Neural crest cell (in vitro differentiated cells): ENCODE data around the gene PTRH2. TPM values are rescaled to one million over a fixed set of nuclear protein-coding genes. Genes with fewer than 3 reads are reported as not detected.

Source experiments
- DNase-seq: peaks from one replicate; pipeline ENCODE4 v3.0.0; 2021; ENCODE audit warnings: low read depth, mixed read lengths, low spot score
- H3K27ac Mint-ChIP-seq: one replicate; pipeline ENCODE4 v1.8.0; 2021; ENCODE audit warnings: mild to moderate bottlenecking, mixed read lengths; ENCODE audit not compliant: unreplicated experiment
- H3K27me3 Mint-ChIP-seq: 2 replicates; pipeline ENCODE4 v1.8.0; 2021; ENCODE audit warnings: low read depth, mild to moderate bottlenecking, mixed read lengths
- H3K36me3 Mint-ChIP-seq: 2 replicates; pipeline ENCODE4 v1.8.0; 2021; ENCODE audit warnings: low read depth, mild to moderate bottlenecking, mixed read lengths
- H3K4me1 Mint-ChIP-seq: 2 replicates; pipeline ENCODE4 v1.8.0; 2021; ENCODE audit warnings: mixed read lengths
- H3K4me3 Mint-ChIP-seq: one replicate; pipeline ENCODE4 v1.8.0; 2021; ENCODE audit warnings: mild to moderate bottlenecking, mixed read lengths
- H3K9me3 Mint-ChIP-seq: 2 replicates; pipeline ENCODE4 v1.8.0; 2021; ENCODE audit warnings: mixed read lengths
- total RNA-seq: library from RNA; stranded (reverse); gene quantifications from 2 replicates; pipeline ENCODE4 v1.2.1, GENCODE V29; 2021
- TF ChIP-seq, protein P1 (sequence below): fragments of 200-600 bp; sonication (generic); conservative IDR thresholded peaks from 2 replicates; pipeline ENCODE4 v1.5.0; 2021; ENCODE audit warnings: antibody characterized with exemption, mild to moderate bottlenecking

The PTRH2 gene
- total RNA-seq, 1 donor from 2014 or later, result 25.9 TPM

DNA sequence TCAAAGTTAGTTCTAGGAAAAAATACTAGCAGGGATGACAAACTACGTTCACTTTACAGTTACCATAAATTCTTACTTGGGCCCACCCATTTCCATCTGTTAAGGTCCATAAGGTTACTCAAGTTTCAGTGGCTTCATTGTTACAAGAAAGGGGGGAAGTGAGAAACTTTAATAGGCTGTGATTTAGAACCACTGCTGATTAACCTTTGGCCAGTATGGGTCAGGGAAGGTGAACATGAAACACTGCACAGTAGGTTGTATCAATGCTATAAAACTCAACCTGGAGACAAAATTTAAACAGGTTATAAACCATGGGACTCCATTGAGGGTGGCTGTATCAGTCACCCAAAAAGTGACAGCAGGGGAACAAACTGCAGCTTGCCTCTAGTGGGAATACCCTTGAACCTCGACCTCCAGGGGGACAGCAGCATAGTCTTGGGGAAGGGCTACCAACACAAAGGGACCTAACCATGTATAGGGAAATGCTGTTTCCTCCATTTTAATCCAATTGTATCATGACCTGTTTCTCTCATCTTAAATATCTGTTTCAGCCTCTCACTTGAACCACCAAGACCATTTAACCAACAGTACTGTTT is 10.4 kb downstream of the PTRH2 start:
- Mint-ChIP-seq H3K27ac (no peak overlapping the region), H3K27me3 (no peaks in the 10 kb centered on the region), H3K4me3 (no peak overlapping the region), H3K36me3 (peaks cover 23% of the 10 kb centered on the region), H3K4me1 (peaks cover 10% of the 10 kb centered on the region), H3K9me3 (no peaks in the 10 kb centered on the region)
- DNase-seq, result no peak
- TF ChIP-seq, protein P1, sequence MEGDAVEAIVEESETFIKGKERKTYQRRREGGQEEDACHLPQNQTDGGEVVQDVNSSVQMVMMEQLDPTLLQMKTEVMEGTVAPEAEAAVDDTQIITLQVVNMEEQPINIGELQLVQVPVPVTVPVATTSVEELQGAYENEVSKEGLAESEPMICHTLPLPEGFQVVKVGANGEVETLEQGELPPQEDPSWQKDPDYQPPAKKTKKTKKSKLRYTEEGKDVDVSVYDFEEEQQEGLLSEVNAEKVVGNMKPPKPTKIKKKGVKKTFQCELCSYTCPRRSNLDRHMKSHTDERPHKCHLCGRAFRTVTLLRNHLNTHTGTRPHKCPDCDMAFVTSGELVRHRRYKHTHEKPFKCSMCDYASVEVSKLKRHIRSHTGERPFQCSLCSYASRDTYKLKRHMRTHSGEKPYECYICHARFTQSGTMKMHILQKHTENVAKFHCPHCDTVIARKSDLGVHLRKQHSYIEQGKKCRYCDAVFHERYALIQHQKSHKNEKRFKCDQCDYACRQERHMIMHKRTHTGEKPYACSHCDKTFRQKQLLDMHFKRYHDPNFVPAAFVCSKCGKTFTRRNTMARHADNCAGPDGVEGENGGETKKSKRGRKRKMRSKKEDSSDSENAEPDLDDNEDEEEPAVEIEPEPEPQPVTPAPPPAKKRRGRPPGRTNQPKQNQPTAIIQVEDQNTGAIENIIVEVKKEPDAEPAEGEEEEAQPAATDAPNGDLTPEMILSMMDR, result no peak

DNA sequence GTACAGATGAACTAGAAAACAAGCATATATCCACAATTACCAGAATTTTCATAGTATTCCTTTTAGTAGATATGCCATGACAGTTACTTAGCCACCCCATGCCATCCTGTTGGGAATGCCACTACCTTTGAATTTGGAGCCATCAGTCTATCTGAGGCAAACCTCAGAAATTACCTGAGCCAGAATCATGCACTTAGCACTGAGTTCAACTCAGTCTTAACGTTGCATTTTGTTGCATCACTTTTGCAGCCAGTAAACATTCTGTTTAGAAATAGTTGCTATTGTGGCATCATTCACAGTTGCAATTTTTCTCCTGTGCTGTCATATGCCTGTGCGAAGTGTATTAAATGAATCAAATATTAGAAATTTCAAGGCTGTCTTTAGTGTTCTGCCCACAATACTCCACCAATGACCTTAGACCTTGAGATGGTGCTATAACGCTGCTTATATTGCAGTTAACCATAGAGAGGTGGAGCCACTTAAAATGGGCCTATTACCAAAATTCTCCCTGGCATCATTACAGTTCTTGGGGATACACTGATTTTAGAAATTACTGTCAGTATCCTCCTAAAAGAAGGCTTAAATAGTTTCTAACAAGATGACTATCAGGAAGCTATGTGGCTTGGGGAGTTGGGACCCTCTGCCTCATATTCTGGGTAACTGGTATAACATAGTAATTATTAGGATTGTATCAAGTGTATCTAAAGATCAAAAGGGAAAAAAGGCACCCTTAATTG is 11.1 kb downstream of the PTRH2 start:
- Mint-ChIP-seq H3K27ac (no peak overlapping the region), H3K4me3 (no peak overlapping the region), H3K4me1 (peaks cover 10% of the 10 kb centered on the region), H3K27me3 (no peaks in the 10 kb centered on the region), H3K36me3 (peaks cover 24% of the 10 kb centered on the region), H3K9me3 (no peaks in the 10 kb centered on the region)
- TF ChIP-seq, protein P1, result no peak
- no peak for DNase-seq

DNA sequence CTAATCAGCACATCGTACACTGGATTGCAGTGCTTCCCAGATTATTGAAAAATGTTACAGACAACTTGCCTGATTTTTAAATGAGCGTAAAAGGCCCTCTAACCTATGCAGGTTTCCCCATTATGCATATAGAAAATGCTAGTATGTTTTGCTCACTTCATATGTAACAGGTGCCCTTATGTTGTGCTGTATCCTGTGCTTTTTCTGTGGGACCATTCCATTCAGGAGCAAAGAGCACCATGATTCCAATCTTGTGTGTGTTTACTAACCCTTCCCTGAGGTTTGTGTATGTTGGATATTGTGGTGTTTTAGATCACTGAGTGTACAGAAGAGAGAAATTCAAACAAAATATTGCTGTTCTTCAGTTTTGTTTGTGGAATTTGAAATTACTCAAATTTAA is 12.9 kb downstream of the PTRH2 start:
- Mint-ChIP-seq H3K36me3 (peaks cover 25% of the 10 kb centered on the region), H3K27me3 (no peaks in the 10 kb centered on the region), H3K9me3 (no peaks in the 10 kb centered on the region), H3K4me1 (peaks cover 10% of the 10 kb centered on the region), H3K4me3 (no peak overlapping the region), H3K27ac (no peak overlapping the region)
- no peak for DNase-seq
- TF ChIP-seq, protein P1, result no peak

DNA sequence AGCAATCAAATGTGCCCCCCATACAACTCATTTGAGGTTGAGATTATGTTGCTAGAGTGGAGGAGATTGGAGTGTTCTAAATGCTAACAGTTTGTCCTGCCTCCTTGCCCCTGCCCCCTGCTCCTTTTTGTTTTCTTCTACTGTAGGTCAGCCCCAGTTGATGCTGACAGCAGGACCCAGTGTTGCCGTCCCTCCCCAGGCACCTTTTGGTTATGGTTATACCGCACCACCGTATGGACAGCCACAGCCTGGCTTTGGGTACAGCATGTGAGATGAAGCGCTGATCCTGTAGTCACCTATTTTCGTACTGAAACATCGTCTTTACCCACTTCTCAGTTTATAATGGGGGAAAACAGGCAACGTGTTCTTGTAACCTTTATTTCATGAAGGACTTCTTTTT is 13.6 kb downstream of the PTRH2 start:
- DNase-seq, result no peak
- Mint-ChIP-seq H3K27me3 (no peaks in the 10 kb centered on the region), H3K4me3 (no peak overlapping the region), H3K9me3 (no peaks in the 10 kb centered on the region), H3K4me1 (peaks cover 10% of the 10 kb centered on the region), H3K36me3 (peaks cover 22% of the 10 kb centered on the region), H3K27ac (no peak overlapping the region)
- TF ChIP-seq, protein P1, result no peak

DNA sequence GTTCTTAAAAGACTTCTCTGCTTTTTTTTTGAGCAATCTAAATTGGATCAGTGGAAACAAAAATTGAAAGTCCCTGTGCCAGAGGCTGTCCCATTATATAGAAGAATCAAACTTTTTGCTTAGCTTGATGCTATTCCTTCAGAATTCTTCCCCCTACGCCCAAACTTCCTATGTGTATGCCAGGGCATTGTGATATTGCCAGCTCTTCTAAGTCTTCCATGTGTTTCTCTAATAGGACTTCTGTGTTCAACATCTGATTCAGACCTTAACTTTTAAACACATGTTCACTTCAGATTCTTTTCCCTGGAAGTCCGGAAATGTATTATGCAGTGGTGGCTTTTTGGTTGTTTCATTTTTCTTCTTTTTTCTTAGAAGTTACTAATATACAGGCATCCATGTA is 18.7 kb downstream of the PTRH2 start:
- Mint-ChIP-seq H3K4me1 (no peaks in the 10 kb centered on the region), H3K27me3 (no peaks in the 10 kb centered on the region), H3K36me3 (peaks cover 18% of the 10 kb centered on the region), H3K27ac (no peak overlapping the region), H3K9me3 (no peaks in the 10 kb centered on the region), H3K4me3 (no peak overlapping the region)
- no peak for DNase-seq
- TF ChIP-seq, protein P1, result no peak
